HG03095 (cell line): ENCODE results near the gene IRF2BP1.
A peak's percentile ranks its signal among the peaks of the same experiment; 100 is the strongest.
"Not testable (repeated sequence)": the region's sequence is repeated elsewhere in the genome, so short reads cannot be mapped to it uniquely, and the experiment has no call there.

Experiments used
- ATAC-seq: cut with Tn5 transposase; IDR thresholded peaks from one replicate; pipeline ENCODE4 v1.9.1; 2021; ENCODE audit warnings: moderate library complexity; ENCODE audit not compliant: unreplicated experiment

The IRF2BP1 gene

DNA sequence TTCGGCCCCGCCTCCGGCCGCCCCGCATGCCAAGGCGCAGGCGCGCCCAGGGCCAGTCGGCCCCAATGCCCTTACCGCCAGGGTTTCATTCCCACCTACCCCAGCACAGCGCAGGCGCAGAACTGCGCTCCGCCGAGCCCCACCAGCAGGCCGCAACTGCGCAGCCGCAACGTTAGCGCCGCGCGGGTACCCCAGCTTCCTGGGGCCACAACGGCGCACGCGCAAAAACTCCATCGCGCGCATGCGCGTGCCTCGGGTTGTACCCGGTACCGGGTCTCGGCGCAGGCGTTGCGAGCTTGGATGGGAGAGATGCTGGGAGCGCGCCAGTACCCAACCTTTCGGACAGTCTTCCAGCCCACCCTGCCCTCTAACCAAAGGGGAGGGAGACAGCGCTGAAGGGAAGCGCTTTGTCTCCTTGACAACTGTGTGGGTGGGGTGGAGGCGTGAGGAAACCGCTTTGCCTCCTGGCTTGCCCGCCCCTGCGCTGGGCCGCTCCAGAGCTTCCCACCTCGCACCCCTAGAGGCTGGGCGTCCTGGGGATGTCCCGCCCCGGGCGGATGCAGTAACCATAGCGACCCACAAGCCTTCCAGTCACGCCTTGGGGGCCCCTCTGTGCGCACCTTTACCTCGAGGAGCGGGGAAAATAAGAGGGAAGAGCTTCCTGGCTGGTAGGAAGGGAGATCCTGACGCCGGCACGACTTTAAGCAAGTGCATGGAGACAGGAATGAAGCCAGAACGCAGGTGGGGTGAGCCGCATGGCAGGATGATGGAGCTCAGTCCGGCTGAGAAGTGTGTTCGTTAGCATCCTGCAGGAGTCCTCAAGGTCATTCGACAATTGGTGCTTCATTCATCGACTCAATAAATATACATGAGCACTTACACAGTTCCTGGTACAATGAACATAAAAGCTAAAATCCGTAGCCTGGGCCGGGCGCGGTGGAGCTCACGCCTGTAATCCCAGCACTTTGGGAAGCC lies 17.0 kb upstream of the IRF2BP1 start:
- ATAC-seq, result peak; percentile 68

DNA sequence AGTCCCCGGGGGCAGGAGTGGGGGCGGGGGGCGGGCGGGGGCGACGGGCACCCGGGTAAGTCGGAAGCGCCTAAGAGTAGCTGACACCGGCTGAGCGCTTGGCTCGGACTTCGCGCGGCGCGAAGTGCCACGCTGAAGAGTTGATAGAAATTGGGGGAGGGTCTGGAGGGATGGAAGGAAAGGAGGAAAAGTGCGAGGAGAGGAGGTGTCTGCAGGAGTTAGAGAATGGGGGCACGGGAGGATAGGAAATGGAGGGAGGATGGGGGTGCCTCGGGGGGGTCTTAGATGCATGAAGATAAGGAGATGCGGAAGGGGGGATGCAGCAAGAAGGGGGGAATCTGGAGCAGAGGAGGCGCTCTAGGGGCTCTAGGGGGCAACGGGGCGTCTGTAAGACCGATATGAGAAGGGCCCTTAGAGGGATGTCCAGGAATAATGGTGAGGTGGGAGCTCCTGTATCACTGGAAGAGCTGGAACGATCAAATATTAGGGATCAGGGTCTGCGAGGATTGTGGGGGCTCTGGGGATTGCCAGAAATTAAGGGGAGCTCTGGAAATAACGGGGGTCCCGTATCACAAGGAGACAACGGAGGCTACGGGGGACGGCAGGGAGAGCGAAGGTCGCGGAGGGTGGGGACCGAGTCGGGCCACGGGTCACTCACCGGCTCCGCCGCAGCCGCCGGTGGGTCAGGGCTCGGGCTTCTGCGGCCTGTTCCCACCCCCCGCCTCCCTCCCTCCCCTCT lies 16.1 kb upstream of the IRF2BP1 start, which contains the start of gene MYPOP:
Gene MYPOP, minus strand, starts transcription at position 702 of the 739 bp plus-strand sequence. CDS start 840 bp downstream, outside the sequence.
- ATAC-seq, result no peak

DNA sequence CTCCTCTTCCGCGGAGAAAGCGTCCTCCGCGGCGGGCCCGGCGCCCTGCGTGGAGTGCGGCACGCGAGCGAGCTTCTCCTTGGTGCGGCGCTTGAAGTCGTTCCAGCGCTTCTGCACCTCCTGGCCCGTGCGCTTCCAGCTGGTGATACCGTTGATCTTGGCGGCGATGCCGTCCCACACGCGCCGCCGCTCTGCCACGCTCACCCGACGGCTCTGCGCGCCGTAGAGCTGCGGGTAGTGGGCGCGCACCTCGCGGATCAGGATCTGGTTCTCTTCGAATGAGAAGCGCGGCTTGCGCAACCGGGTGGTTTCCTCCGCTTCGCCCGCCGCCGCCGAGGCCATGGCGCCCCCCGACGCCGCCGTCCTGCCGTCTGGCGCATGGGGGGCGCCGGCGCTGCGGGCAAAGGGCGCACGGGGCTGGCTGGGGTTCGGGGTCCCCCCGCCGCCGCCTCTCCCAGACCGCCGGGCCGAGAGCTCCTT lies 15.5 kb upstream of the IRF2BP1 start:
- no peak for ATAC-seq

DNA sequence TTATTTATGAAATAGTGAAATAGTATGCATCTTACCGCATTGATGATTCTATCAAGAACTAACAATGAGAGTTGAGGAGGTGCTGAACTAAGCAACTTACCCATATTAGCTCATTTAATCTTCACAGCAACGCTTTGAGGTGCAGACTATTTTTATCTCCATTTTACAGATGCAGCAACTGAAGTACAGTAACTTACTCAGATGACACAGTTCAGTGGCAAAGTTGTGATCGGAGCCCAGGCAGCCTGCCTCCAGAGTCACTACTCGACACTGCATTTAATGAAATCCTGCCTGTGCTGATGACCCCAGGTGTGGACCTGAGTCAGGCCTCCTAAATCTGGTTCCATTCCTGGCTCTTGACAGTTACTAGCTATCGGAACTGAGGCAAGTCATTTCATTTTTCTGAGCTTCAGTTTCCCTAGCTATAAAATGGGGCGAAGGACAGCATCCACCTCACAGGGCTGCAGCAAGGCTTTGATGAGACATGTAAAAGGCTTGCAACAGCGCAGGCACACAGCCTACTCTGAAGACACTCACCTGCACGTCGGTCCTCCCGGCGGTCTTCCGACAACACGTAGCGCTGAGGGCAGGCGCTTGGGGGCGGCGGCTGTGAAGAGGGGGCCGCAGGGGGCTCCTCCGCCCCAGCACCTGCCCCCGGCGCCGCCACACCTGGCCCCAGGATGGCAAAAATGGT lies 14.9 kb upstream of the IRF2BP1 start:
- ATAC-seq, result no peak

DNA sequence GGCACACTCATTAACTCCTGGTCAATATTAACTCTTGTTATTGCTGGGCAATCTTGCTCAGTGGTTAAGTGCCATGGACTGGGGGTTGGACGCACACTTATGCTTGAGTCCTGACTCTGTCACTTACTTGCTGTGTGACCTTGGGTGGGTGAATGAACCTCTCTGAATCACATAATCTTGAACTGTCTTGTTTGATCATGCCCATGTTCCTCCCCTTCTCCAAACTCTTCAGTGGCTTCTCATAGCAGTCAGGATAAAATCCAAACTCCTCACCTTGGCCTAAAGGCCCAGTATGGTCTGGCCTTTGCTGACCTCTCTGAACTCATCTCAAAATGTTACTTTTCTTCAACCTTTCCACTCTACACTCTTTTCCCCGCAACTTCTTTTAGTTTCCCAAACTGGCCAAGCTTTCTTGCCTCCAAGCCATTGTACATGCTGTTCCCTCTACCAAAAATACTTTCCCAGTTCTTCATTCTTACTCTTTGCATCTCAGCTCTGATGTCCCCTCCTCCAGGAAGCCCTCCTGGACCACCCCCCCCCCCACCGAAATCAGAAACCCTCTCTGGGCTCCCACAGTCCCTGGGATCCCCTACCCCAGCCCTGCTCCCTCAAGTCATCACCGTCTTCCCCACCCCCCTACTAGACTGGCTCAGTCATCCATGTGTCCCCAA lies 14.1 kb upstream of the IRF2BP1 start:
- ATAC-seq, result no peak

DNA sequence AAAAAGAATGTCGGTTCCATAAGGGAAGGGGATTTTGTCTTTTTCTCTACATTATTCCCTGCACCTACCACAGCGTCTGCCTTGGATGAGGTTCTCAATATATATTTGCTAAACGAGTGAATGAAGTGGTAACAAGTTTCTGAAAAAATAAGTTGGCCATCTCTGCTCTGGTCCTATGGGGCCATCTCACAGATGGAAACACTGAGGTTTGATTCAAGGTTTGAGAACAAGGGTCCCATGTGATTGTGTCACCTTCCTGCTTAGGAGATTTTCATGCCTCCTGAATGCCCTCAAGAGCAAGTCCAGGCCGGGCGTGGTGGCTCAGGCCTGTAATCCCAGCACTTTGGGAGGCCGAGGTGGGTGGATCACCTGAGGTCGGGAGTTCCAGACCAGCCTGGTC lies 13.3 kb upstream of the IRF2BP1 start:
- no peak for ATAC-seq

DNA sequence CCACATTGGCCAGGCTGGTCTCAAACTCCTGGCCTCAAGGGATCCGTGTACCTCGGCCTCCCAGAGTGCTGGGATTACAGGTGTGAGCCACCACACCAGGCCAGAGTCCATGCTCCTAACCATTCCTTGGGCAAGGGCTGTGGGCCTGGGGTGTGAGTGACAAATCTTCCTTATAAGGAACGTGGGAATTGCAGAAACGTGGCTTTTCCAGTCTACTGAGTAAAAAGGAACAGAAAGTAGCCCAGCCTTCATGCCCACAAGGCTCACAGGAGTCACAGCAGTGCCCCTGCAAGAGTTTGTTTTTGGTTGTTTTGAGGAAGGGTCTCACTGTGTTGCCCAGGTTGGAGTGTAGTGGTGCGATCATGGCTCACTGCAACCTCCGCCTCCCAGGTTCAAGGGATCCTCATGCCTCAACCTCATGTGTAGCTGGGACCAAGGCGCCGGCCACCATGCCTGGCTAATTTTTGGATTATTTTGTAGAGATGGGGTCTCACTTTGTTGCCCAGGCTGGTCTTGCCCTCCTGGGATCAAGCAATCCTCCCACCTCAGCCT lies 11.4 kb upstream of the IRF2BP1 start:
- ATAC-seq, result no peak

DNA sequence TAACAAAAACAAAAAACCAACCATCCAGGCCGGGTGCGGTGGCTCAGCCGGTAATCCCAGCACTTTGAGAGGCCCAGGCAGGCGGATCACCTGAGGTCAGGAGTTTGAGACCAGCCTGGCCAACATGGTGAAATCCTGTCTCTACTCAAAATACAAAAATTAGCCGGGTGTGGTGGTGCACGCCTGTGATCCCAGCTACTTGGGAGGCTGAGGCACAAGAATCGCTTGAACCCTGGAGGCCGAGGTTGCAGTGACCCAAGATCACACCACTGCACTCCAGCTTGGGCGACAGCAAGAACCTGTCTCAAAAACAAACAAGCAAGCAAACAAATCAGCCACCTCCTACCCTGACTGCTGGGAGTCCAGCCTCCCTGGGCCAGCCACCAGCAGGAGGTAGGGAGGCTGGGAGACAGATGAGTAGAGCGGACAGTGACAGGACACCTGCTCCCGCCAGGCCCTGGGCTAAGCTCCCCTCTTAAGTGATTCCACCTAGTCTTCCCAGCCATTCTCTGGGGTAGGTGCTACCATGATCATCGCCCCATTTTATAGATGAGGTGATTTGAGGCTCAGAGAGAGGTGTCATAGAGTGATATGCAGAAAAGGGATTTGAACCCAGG lies 10.2 kb upstream of the IRF2BP1 start:
- ATAC-seq, result not testable (repeated sequence)

DNA sequence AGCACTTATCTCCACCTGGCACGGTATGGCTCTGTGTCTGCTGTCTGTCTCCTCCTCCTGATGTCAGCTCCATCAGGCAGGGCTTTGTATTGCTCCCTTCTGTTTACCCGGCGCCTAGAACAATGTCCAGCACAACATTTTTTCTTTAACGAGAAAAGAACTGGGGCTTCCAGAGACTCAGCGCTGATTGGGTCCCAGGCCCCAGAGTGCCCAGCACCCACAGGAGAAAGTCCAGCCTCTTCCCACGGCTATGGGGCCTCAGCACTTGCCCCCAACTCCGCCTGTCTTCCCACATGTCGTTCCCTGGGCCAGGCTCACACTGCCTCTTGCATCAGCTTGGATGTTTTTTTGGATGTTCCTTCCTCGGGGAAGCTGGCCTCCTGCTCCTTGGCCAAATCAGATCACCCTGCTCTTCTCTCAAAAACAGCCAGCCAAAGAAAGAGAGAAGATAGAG lies 9.6 kb upstream of the IRF2BP1 start:
- ATAC-seq, result no peak

DNA sequence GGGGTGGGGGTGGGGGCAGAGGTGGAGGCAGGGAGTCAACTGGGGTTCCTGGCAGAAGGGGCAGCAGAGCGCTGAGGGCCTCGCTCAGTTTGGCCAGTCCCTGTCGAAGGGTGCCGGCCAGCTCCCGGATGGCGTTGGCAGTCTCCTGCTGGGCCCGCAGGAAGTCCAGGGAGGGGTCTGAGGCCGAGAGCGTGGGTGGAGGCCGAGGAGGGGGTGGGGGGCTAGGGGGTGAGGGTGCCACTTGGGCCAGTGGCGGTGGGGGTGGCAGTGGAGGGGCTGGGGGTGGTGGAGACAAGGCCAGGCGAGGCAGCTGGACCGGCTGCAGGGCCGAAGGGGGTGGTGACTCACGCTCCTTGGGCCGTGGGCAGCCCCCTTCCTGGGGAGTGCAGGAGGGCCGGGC lies 4.9 kb upstream of the IRF2BP1 start:
- ATAC-seq, result no peak

DNA sequence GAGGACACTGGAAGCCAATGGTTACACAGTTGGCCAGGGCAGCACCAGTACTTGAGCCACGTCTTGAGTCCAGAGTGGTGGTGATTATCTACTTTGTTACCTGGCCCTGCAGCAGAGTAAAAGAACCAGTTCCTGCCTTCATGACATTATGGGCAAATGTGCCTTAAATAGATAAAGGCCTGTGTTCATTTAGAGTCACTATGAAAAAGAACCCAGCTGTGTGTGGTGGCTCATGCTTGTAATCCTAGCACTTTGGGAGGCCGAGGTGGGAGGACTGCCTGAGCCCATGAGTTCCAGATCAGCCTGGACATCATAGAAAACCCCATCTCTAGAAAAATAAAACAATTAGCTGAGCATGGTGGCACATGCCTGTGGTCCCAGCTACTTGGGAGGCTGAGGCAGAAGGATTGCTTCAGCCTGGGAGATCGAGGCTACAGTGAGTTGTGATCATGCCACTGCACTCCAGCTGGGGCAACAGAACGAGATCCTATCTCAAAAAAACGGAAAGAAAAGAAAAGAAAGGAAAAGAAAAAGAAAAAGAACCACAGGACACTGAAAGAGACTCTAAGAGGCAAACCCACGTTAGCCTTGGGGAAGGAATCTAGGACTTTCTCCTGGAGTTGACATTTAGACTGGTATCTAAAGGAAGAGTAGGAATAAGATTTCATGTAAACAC lies 3.4 kb upstream of the IRF2BP1 start:
- ATAC-seq, result no peak

DNA sequence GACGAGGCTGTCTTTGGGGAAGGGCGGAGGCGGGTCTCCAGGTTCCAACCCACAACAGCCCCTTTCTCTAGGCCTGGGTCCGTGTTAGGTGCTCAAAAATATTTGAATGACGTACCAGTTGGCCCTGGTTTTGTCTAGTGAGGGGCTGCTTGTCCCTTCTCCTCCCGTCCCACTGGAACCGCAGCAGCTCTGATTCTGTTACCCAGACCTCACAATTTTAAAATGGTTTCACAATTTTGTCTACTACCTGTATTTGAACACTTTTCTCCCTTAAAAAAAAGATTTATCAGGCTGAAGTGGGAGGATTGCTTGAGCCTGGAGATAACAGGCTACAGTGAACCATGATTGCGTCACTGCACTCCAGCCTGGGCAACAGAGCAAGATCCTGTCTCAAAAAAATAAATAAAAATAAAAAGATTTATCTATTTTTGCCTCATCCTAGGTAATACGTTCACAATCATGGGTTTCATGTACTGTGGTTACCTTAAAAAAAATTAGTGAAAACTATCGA lies 1.3 kb upstream of the IRF2BP1 start:
- ATAC-seq, result no peak

DNA sequence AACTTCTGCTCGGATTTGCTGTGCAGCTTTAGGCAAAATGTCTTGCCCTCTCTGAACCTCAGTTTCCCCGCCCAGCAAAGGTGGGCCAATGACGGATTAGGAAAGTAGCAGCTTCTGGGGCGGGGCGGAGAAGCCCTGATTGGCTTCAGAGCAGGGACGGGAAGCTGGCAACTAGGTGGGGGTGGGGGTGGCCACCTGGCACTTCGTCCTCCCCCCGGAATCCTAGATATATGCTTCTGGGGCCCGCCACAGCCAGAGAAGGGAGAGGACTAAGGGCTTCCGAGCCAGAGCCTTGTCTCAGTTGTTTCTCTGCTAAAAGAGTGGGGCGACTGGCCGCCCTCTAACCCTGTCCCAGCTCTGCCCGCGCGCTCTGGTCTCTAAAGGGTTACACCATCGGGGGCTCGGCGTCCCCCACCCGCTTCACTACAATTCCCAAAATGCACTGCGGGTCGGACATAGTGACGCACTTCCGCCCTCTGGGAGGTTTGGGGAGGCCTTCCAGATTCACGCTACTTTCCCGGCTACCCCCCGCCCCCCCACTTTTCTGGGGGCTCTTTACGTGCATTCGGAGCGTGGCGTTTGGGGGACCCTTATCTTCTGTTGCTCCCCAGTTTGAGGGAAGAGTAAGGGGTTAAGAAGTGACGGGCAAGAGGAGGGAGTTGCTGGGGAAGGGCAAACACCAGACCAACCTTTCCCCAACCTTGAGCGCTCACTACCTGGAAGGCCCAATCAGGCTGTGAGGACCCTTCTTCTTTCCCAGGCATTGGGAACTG lies 672 bp upstream of the IRF2BP1 start:
- ATAC-seq, result peak; percentile 46

DNA sequence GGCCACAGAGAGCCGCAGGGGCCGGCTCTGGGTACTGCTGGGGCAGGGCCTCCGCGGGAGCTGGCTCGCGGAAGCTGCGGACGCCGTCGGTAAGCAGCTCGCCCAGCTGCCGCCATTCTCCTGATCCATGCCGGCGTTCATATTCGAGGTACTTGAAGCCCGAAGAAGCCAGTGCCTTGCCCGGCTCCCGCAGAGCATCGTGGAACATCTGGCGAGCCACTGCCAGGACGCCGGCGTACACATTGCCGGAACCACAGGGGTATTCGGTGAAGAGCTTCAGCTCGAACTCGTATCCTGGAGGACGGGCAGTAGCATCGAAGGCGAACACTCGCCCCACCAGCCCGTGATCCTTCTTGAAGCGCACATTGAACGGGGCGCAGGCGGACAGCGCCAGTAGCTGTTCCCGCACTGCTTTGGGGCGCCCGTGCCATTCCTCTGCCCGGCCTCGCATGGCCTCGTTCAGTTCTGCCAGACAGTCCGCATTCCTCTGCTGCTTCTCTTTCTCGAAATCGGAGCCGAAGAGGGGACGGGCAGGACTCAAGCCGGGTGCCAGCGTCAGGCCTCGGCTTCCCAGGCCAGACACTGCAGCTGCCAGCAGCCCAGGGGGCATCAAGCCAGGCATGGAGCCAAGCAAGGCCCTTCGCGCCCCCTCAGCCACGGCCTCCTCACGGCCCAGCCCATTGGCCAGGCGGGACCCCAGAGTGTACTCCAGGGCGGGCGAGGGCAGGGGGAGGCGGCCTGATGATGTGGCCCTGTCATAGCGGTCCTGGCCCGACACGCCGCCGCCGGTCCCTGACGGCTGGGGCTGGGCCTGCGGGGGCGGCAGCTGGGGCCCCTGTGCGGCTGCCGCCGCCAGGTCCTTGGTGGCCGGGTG lies 1.0 kb downstream of the IRF2BP1 start:
- ATAC-seq, result no peak

DNA sequence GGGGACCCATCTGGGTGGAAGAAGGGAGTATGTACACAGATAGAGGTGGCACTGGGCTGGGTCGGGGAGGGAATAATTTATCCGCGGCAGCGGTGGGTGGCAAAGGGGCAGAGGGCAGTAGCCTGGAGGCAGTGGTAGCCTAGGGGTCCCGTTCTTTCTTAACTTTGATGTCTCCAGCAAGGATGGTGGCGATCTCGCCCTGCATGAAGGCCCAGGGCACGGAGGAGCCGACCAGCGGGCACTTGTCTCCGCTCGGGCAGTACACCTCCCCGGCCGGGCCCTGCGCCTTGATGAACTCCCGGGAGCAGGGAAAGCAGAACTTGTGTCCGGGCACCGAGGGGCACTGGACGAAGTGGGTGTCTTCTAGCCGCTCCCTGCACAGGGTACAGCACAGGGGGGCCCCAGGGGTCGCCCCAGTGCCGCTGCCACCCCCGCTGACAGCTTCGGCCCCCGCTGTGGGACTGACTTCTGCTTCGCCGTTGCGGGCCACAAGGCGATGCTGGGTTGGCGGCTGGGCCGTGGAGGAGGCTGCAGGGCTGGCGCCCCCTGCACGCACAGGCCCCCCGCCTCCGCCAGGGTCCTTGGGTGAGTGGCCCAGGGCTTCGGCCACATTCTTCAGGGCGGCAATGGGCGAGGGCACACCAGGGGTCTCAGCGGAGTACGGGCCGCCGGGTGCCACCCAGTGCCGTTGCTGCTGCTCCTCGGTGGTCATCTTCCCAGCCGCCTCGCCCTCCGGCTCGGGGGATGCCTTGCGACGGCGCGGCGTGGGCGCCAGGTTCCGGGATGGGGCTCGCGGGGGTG lies 1.9 kb downstream of the IRF2BP1 start:
- ATAC-seq, result no peak

DNA sequence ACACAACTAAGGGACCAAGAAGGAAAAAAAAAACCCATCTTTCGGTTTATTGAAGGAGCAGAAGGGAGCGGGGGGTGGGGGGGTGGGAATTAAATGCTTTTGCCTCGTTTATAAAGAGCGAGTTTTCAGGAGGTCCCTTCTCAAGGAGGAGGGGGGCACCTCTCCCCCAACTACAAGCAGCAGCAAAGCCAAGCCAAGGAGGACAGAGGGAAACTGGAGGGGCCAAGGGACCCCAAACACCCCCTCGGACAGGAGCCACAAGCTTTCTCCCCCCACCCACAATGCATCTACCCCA lies 2.4 kb downstream of the IRF2BP1 start:
- no peak for ATAC-seq
